G401 (cell line): ENCODE data around the gene TMEM187. TPM values are rescaled to one million over a fixed set of nuclear protein-coding genes. Genes with fewer than 3 reads are reported as not detected.

Experiments
- DNase-seq: peaks from one replicate; pipeline ENCODE4 v3.0.0-alpha.2; 2015; ENCODE audit warnings: low spot score
- in situ Hi-C: cut with HindIII; loops from 2 replicates; pipeline ENCODE4 v1.10.0; 2016; ENCODE audit warnings: low sequenced_read_pairs, mixed read lengths
- total RNA-seq: library from RNA; depleted of rRNA; stranded (reverse); fragments of >200 nt; shearing (Covaris generic); gene quantifications from 2 replicates; pipeline ENCODE4 v1.2.3, GENCODE V29; 2014

Gene TMEM187
- total RNA-seq, 1 experiment from 2014 or later, result 7.4 TPM

DNA sequence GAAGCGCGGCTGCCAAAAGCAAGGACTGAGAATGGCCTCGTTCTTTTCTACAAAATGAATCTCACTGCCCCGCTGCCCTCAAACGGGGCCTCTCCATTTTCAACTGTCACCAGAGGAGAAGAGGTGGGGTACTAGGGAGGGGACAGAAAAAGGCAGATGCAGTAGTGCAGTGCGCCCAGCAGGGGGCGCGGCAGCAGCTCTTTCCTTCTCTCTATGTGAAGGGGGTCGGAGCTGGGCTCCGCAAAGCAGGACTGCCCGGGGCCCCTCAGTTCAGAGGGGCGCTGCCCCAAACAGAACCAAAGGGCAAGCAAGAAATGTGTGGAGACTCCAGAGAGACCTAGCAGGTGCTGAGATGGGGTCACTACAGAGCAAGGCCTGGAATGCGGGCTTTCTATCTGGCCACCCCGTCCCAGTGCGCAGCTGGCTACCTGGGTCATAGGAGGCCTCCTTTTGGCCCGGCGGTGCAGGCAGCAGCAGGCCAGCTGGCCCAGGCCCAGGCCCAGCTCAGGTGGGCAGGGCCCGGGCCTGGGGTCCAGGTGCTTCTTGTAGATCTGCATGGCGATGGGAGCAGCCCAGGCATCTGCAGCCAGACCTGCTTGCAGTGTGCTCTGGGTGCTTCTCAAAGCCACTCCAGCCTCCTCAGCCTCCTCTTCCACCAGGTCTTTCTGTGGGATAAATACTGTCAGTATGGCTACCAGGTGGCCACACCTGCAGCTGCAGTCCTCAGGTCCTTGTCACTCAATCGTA, 41.2 kb downstream of the TMEM187 start:
- in situ Hi-C loops, result no loop called here
- DNase-seq, result peak; percentile 45

GRCh38 chrX:154014429-154015380, 42.2 kb downstream of the TMEM187 start:
- in situ Hi-C loops, result no loop called here
- DNase-seq, result no peak

GRCh38 chrX:154015581-154016264, 43.2 kb downstream of the TMEM187 start:
- no peak for DNase-seq
- in situ Hi-C loops, result no loop called here

DNA sequence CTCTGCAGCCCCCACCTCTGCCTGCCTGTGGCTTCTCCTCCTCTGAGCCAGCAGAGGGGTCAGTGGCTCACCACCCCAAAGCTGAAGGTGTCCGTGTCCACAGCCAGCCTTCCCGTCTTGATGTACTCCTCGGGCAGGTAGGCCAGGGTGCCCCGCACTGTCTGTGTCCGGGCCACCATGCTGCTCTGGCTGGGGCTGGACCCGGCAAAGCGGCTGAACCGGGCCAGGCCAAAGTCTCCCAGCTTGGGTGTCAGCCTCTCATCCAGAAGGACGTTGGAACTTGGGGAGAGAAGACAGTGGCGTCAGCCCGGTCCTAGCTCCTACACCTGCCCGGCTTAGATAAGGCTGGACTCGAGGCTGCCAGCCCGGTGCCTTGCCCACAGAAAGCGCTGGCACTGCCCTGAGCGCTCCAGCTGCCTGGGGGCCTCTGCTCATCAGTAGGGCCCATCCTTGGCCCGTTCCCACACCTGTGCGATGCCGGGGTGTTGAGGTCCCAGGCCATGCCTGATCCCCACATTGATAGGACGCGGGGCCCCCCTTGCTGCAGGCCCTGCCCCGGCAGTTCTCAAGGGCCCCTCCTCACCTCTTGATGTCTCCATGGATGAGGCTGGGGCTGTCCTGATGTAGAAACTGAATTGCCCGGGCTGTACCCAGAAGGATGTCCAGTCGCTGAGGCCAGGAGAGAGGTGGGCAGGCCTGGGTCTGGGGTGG, 44.0 kb downstream of the TMEM187 start:
- DNase-seq, result no peak

DNA sequence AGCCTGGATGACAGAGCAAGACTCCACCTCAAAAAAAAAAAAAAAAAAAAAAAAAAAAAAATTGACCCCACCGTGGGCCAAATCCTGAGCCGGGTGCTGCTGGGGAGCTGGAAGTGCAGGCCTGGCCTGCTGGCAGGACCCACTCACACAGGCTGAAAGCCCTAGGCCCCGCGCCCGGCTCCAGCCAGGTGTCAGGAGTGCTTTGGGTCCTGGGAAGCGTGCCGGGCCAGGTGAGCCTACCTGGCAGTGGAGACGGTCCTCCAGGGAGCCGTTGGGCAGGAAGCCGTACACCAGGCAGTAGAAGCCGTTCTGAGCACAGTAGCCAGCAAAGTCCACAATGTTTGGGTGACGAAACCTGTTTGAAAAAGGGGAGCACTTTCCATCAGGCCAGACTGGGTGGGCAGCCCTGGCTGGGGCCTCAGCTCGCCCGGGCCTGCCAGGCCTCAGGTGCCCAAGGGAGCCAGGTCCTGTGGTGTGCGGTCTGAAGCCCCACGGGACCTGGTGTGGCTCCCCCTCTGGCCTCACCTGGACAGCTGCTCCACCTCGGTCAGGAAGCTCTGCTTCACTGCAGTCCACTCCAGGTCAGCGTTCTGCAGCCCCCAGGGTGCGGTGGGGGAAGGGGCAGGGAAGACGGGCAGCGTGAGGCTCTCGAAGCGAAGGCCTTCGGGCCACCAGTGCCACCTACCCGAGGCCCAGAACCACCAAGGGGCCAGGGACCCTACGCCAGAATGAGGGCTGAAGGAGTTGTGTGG, 45.4 kb downstream of the TMEM187 start:
- in situ Hi-C loops, result no loop called here
- DNase-seq, result no peak

More for the DNA sequence above, 44.0 kb downstream of the TMEM187 start:
- in situ Hi-C loops, result no loop called here

DNA sequence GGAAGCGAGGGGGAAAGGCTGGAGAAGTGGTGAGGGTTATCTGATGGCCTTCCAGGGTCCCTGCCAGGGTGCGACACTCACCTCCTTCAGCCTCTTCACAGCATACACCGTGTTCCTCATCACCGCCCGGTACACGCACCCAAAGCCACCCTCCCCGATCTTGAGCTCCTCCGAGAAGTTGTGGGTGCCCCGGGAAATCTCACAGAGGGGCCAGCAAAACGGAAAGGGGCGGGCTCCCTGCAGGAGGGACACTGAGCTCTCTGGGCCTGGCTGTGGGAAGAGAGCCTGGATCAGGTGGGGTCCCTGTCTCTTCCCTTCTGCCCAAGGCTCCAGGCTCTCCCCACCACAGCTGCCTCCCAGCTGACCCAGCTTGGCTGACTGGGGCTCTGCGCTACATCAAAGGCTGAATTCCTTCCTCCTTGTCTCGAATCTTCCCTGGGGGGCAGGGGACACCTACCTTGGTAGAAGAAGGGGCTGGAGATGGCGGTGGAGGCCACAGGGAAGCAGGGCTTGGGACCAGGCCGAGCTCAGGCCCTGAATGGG, 46.0 kb downstream of the TMEM187 start:
- no peak for DNase-seq
- in situ Hi-C loops, result no loop called here

GRCh38 chrX:154019061-154019621, 46.6 kb downstream of the TMEM187 start:
- DNase-seq, result no peak
- in situ Hi-C loops, result no loop called here

GRCh38 chrX:154019633-154020528, 47.3 kb downstream of the TMEM187 start, which contains the start of gene IRAK1:
Gene IRAK1, minus strand, starts transcription at chrX:154019902. Its CDS starts 90 bp downstream, at chrX:154019812.
- DNase-seq, result no peak
- in situ Hi-C loops, result no loop called here

- DNase-seq, result no peak
- in situ Hi-C loops, result no loop called here
Measured at GRCh38 chrX:154020536-154021115, 48.1 kb downstream of the TMEM187 start.

DNA sequence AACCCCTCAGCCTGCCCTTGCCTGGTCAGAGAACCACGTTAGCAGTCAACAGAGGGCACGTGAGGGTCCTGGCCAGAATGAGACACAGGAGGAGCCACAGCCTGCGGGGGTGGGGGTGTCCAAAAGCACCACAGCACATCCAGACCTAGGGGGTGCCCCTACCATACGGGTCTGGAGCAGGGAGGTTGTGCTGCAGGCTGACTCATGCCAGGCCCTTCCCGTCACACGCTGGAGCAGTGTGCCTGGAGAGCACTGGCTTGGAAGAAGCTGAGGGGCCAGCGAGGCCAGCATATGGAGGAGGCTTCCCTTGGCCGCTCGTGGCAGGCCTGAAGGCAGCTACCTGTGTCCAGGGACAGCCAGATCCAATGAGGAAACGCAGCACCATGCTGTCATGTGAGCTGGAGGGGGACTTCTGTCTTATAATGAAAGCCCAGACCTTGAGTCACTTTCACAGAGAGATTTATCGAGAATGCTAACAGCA, 48.6 kb downstream of the TMEM187 start:
- peak; percentile 81 for DNase-seq
- in situ Hi-C loops, result no loop called here

- in situ Hi-C loops, result no loop called here
- DNase-seq, result no peak
Measured at GRCh38 chrX:154022108-154022507, 49.6 kb downstream of the TMEM187 start.

DNA sequence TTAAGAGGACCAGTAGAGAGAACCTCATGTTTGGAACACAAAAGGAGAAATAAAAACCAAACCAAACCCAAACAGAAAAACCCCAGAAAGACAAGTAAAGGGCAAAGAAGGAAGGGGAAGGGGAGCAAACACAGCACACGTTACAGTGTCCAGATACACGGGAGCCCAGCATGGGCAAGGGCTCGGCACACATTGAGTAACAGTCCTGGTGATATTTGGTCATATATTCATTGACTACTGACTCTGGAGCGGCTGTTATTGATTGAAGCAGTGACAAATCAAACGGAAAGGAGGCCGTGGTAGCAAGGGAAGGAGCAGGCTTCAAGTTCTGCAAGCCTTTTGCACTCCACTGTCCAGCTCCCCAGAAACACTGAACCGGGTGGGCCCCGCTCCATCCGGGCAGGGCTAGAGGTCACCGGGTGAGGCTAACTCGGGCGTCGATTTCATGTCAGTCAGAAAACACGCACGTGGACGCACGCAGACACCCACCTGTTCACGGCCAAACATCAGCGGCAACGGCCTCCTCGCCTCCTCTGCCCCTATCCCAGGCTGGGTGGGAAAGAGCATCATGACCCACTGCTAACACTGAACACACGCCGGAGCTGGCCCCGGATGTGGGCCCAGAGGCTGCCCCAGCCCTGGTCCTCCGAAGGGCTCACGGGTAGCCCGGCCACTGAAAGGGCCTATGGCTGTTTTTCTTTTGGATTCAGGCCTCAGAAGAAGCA, 50.9 kb downstream of the TMEM187 start:
- DNase-seq, result no peak

GRCh38 chrX:154024271-154024670, 51.7 kb downstream of the TMEM187 start:
- in situ Hi-C loops, result no loop called here
- no peak for DNase-seq

More for the DNA sequence above, 50.9 kb downstream of the TMEM187 start:
- in situ Hi-C loops, result no loop called here

DNA sequence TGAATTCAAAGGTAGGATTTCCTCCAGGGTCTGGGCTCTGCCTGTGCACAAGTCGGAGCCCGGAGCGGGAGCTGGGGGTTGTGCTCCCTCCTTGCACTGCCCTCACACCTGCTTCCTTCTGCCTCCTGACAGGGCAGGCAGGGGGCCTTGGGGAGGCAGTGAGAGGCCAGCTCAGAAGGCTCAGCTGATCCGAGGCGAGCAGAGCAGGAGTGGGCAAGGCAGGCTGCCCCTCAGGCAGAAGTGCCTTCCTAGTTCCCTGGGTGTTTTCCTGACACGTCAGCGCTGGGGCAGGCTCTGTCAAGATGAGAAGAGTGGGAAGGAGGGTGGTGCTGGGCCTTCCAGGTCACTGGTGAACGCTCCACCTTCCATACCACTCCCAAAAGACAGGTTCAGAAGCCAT, 52.7 kb downstream of the TMEM187 start:
- in situ Hi-C loops, result no loop called here
- DNase-seq, result no peak

GRCh38 chrX:154026136-154027021, 53.8 kb downstream of the TMEM187 start:
- DNase-seq, result peak; percentile 69
- in situ Hi-C loops, result no loop called here
